Mammary epithelial cell (primary cell): ENCODE data around the gene COL26A1.

ENCODE experiments used
- EZH2 ChIP-seq: IDR thresholded peaks from 2 replicates; pipeline ENCODE4 v1.6.1; 2012; ENCODE audit warnings: low read length, inconsistent platforms, borderline replicate concordance
- TF ChIP-seq, protein P1 (sequence below), 2 donors: IDR thresholded peaks in 1 of 2; conservative IDR thresholded peaks in 1 of 2; 2 replicates each; pipeline ENCODE4 v1.5.1; 2011 to 2012; ENCODE audit warnings: inconsistent platforms in 2 of 2, low read length in 2 of 2, mild to moderate bottlenecking in 2 of 2, control low read depth in 1 of 2, low read depth in 1 of 2; ENCODE audit not compliant: insufficient read depth in 1 of 2; ENCODE audit errors: extremely low read depth in 1 of 2

DNA sequence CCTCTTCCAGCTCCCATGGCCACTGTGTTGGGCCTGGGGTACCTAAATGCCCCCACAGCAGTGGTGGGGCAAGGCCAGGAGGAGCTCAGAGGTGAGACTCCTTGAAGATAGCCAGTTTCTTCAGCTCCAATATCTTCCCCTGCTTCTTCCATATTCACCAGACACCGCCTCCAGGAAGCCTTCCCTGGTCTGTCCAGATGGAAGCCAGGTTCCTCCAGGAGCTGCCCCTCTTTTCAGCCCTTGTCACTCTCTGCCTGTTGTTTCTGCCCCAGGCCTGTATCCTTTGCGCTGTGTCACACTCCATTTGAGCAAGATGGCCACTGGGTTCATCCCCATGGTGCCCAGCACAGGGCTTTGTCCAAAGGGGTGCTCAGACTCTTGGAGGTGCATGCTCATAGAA is 138.7 kb downstream of the COL26A1 start:
- TF ChIP-seq, protein P1, sequence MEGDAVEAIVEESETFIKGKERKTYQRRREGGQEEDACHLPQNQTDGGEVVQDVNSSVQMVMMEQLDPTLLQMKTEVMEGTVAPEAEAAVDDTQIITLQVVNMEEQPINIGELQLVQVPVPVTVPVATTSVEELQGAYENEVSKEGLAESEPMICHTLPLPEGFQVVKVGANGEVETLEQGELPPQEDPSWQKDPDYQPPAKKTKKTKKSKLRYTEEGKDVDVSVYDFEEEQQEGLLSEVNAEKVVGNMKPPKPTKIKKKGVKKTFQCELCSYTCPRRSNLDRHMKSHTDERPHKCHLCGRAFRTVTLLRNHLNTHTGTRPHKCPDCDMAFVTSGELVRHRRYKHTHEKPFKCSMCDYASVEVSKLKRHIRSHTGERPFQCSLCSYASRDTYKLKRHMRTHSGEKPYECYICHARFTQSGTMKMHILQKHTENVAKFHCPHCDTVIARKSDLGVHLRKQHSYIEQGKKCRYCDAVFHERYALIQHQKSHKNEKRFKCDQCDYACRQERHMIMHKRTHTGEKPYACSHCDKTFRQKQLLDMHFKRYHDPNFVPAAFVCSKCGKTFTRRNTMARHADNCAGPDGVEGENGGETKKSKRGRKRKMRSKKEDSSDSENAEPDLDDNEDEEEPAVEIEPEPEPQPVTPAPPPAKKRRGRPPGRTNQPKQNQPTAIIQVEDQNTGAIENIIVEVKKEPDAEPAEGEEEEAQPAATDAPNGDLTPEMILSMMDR (conservative IDR thresholded peaks at IDR 0.05 in 1 of 2, IDR thresholded peaks at IDR 0.05 in 1 of 2; ENCODE audit: extremely low read depth in 1 of 2, insufficient read depth in 1 of 2, low read depth in 1 of 2, low read length in 2 of 2) = no peak
- no peak for TF ChIP-seq EZH2
